Measurements from ENCODE around the gene MS4A10. TPM values are rescaled to one million over a fixed set of nuclear protein-coding genes. Genes with fewer than 3 reads are reported as not detected.
A peak's percentile ranks its signal among the peaks of the same experiment; 100 is the strongest.

MS4A10 gene
- polyA plus RNA-seq, 3 donors: not detected

- no peak for TF ChIP-seq CTCF (IDR thresholded peaks at IDR 0.05)
Measured at GRCh38 chr11:60810569-60810968, 25.4 kb downstream of the MS4A10 start.

GRCh38 chr11:60813324-60813723 lies 28.2 kb downstream of the MS4A10 start:
- intact Hi-C loops (cut with micrococcal nuclease): no loop called here
- no peaks in the 10 kb centered on the region for H3K27me3 ChIP-seq (ENCODE audit: control insufficient read depth in 2 of 2, insufficient read depth in 2 of 2, low read length in 2 of 2)
- peaks cover 11% of the 10 kb centered on the region for H3K4me1 Mint-ChIP-seq
- H3K9ac ChIP-seq (ENCODE audit: insufficient read depth, low read length, poor library complexity, severe bottlenecking): no peak overlapping the region
- peak in 2 of 3 donors; percentile 11 to 28 for DNase-seq
- no peak overlapping the region for H3K4me3 ChIP-seq (replicated peaks in 1 of 3; ENCODE audit: low read depth in 2 of 3, low read length in 3 of 3)
- no peak overlapping the region for H2AFZ ChIP-seq (ENCODE audit: insufficient read depth, low read depth, low read length, poor library complexity, severe bottlenecking)
- no peaks in the 10 kb centered on the region for H3K79me2 ChIP-seq (ENCODE audit: insufficient read depth, low read length)
- H4K20me1 ChIP-seq (ENCODE audit: insufficient read depth, low read length): no peaks in the 10 kb centered on the region
- H3K27ac ChIP-seq (ENCODE audit: low read depth in 1 of 2, low read length in 2 of 2): no peak overlapping the region
- no peaks in the 10 kb centered on the region for H3K36me3 ChIP-seq (replicated peaks in 1 of 2; ENCODE audit: control insufficient read depth in 1 of 2, insufficient read depth in 2 of 2, low read length in 2 of 2)
- no peak overlapping the region for H3K4me2 ChIP-seq (replicated peaks; ENCODE audit: extremely low read depth, low read length, poor library complexity, severe bottlenecking)
- H3K9me3 ChIP-seq (replicated peaks in 1 of 2; ENCODE audit: control insufficient read depth in 1 of 2, insufficient read depth in 1 of 2, low read length in 2 of 2): peaks cover 12 to 17% of the 10 kb centered on the region in 2 donors
- no peaks in the 10 kb centered on the region for H3K36me3 Mint-ChIP-seq
- no peak overlapping the region for H3K27ac Mint-ChIP-seq
- no peak for TF ChIP-seq CTCF (IDR thresholded peaks at IDR 0.05)
- WGBS (ENCODE audit: insufficient coverage): 50% methylated on average over 1 of the region's 1 CpG
- H3K4me3 Mint-ChIP-seq: no peak overlapping the region
- peaks cover 0 to 8% of the 10 kb centered on the region in 2 donors for H3K4me1 ChIP-seq (ENCODE audit: control insufficient read depth in 1 of 2, insufficient read depth in 2 of 2, low read length in 2 of 2)
- peaks cover 4 to 10% (median 7%) of the 10 kb centered on the region in 3 donors for H3K27me3 Mint-ChIP-seq (ENCODE audit: low read depth in 3 of 3)
- H3K9me3 Mint-ChIP-seq: peaks cover 2 to 19% (median 16%) of the 10 kb centered on the region in 7 donors

More at GRCh38 chr11:60810569-60810968, 25.4 kb downstream of the MS4A10 start:
- H3K4me3 ChIP-seq (replicated peaks in 1 of 3; ENCODE audit: low read depth in 2 of 3, low read length in 3 of 3): no peak overlapping the region
- H3K79me2 ChIP-seq (ENCODE audit: insufficient read depth, low read length): no peaks in the 10 kb centered on the region
- peaks cover 11% of the 10 kb centered on the region for H3K4me1 Mint-ChIP-seq
- no peak overlapping the region for H3K27ac ChIP-seq (ENCODE audit: low read depth in 1 of 2, low read length in 2 of 2)
- peaks cover 4 to 11% (median 9%) of the 10 kb centered on the region in 3 donors for H3K27me3 Mint-ChIP-seq (ENCODE audit: low read depth in 3 of 3)
- no peak overlapping the region for H3K9ac ChIP-seq (ENCODE audit: insufficient read depth, low read length, poor library complexity, severe bottlenecking)
- H3K36me3 Mint-ChIP-seq: no peaks in the 10 kb centered on the region
- DNase-seq: no peak
- H3K4me2 ChIP-seq (replicated peaks; ENCODE audit: extremely low read depth, low read length, poor library complexity, severe bottlenecking): no peak overlapping the region
- intact Hi-C loops (cut with micrococcal nuclease): no loop called here
- H3K27ac Mint-ChIP-seq: no peak overlapping the region
- no peaks in the 10 kb centered on the region for H4K20me1 ChIP-seq (ENCODE audit: insufficient read depth, low read length)
- H3K9me3 ChIP-seq (replicated peaks in 1 of 2; ENCODE audit: control insufficient read depth in 1 of 2, insufficient read depth in 1 of 2, low read length in 2 of 2): no peaks in the 10 kb centered on the region
- peaks cover 0 to 4% (median 0%) of the 10 kb centered on the region in 7 donors for H3K9me3 Mint-ChIP-seq
- H3K4me1 ChIP-seq (ENCODE audit: control insufficient read depth in 1 of 2, insufficient read depth in 2 of 2, low read length in 2 of 2): peaks cover 0 to 8% of the 10 kb centered on the region in 2 donors
- WGBS (ENCODE audit: insufficient coverage): 22% methylated on average over 8 of the region's 8 CpGs
- H2AFZ ChIP-seq (ENCODE audit: insufficient read depth, low read depth, low read length, poor library complexity, severe bottlenecking): no peak overlapping the region
- H3K36me3 ChIP-seq (replicated peaks in 1 of 2; ENCODE audit: control insufficient read depth in 1 of 2, insufficient read depth in 2 of 2, low read length in 2 of 2): no peaks in the 10 kb centered on the region
- no peak overlapping the region for H3K4me3 Mint-ChIP-seq
- no peaks in the 10 kb centered on the region for H3K27me3 ChIP-seq (ENCODE audit: control insufficient read depth in 2 of 2, insufficient read depth in 2 of 2, low read length in 2 of 2)

Measured in CD14-positive monocyte (primary cell).